ENCODE data around the gene CALCR. TPM values are rescaled to one million over a fixed set of nuclear protein-coding genes. Genes with fewer than 3 reads are reported as not detected.

Gene CALCR
- total RNA-seq, 2 experiments from 2014 or later = not detected

- no peak for TF ChIP-seq CTCF (IDR thresholded peaks at IDR 0.05)
- peaks cover 7% of the 10 kb centered on the region for H3K27me3 Mint-ChIP-seq
- H3K4me3 Mint-ChIP-seq = no peak overlapping the region
- H3K36me3 Mint-ChIP-seq (ENCODE audit: low read depth) = no peaks in the 10 kb centered on the region
- no peak overlapping the region for H3K27ac Mint-ChIP-seq
- no peaks in the 10 kb centered on the region for H3K9me3 Mint-ChIP-seq
- ATAC-seq (no peak), DNase-seq (no peak)
- H3K4me1 Mint-ChIP-seq (ENCODE audit: low read depth) = no peaks in the 10 kb centered on the region
- ChIA-PET POLR2A (no interaction called here), CTCF (no interaction called here)
- intact Hi-C loops (cut with micrococcal nuclease) = no loop called here
Measured at GRCh38 chr7:93566876-93567275, 7.6 kb downstream of the CALCR start.

- intact Hi-C loops (cut with micrococcal nuclease) = no loop called here
- Mint-ChIP-seq H3K27me3 (peaks cover 4% of the 10 kb centered on the region), H3K27ac (no peak overlapping the region), H3K9me3 (no peaks in the 10 kb centered on the region), H3K4me1 (ENCODE audit: low read depth) (no peaks in the 10 kb centered on the region), H3K4me3 (no peak overlapping the region), H3K36me3 (ENCODE audit: low read depth) (no peaks in the 10 kb centered on the region)
- ChIA-PET POLR2A (no interaction called here), CTCF (no interaction called here)
- no peak for DNase-seq
- no peak for ATAC-seq
- TF ChIP-seq CTCF (IDR thresholded peaks at IDR 0.05) = no peak
Measured at GRCh38 chr7:93563584-93563983, 10.9 kb downstream of the CALCR start.

GRCh38 chr7:93562936-93563335, 11.6 kb downstream of the CALCR start:
- Mint-ChIP-seq H3K4me1 (ENCODE audit: low read depth) (no peaks in the 10 kb centered on the region), H3K27me3 (peaks cover 4% of the 10 kb centered on the region), H3K9me3 (no peaks in the 10 kb centered on the region), H3K36me3 (ENCODE audit: low read depth) (no peaks in the 10 kb centered on the region), H3K4me3 (no peak overlapping the region), H3K27ac (no peak overlapping the region)
- ChIA-PET CTCF (interaction anchor here (1.6 to 1.7 kb wide), 2 partner anchors 12 to 14 kb away, joined by 3 to 9 read pairs; no protein-coding TSS in a partner anchor), POLR2A (no interaction called here)
- intact Hi-C loops (cut with micrococcal nuclease) = no loop called here
- DNase-seq (no peak), ATAC-seq (no peak)
- no peak for TF ChIP-seq CTCF (IDR thresholded peaks at IDR 0.05)

- H3K4me3 Mint-ChIP-seq = no peak overlapping the region
- no peak overlapping the region for H3K27ac Mint-ChIP-seq
- intact Hi-C loops (cut with micrococcal nuclease) = no loop called here
- no peaks in the 10 kb centered on the region for H3K9me3 Mint-ChIP-seq
- TF ChIP-seq CTCF (IDR thresholded peaks at IDR 0.05) = no peak
- no peaks in the 10 kb centered on the region for H3K4me1 Mint-ChIP-seq (ENCODE audit: low read depth)
- ChIA-PET POLR2A (no interaction called here), CTCF (interaction anchor here (1.6 to 1.7 kb wide), 2 partner anchors 11 to 13 kb away, joined by 3 to 9 read pairs; no protein-coding TSS in a partner anchor)
- H3K36me3 Mint-ChIP-seq (ENCODE audit: low read depth) = no peaks in the 10 kb centered on the region
- ATAC-seq = no peak
- DNase-seq = no peak
- peaks cover 4% of the 10 kb centered on the region for H3K27me3 Mint-ChIP-seq
Measured at GRCh38 chr7:93562106-93562505, 12.4 kb downstream of the CALCR start.

DNA sequence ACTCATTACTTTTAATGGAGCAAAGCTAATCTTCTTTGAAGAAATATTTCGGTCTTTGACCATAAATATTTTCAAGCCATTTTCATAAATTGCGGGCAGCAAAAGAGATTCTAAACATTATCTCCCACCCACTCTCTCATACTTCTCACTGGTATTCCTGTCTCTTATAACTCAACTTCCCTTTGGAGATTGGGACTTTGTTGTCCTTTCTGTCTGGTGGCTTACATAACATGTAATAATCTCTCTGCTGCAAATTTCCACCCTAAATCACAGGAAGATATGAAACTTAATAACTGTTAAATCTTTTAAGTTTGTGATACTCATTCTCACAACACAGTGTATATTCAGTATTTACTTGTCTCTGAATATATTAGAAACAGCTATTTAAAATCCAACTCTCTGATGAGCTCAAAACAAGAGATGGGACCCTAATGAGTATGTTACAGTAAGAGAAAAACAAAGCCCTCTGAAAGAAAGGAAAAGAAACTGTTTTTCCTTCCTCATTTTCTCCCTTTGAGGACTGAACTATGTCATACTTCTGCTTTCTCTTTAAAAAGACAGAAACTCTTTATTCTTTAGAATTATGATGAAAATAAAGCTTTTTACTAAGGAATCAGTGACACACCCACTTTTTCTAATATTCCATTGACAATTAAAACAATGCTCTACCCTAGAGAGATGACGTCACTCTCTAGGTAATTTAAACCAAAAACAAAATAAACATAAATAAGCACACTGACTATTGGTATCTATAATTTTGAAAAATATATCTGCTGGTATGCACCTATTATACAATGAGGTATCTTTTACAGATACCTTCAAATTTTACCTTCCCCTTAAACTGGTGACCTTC, 14.7 kb downstream of the CALCR start:
- intact Hi-C loops (cut with micrococcal nuclease) = no loop called here
- H3K27me3 Mint-ChIP-seq = peaks cover 4% of the 10 kb centered on the region
- CTCF ChIA-PET = interaction anchor here (0.8 to 1.3 kb wide), 2 partner anchors 9 to 13 kb away, joined by 3 read pairs; no protein-coding TSS in a partner anchor

More for the DNA sequence above, 14.7 kb downstream of the CALCR start:
- H3K4me1 Mint-ChIP-seq (ENCODE audit: low read depth) = no peaks in the 10 kb centered on the region
- H3K36me3 Mint-ChIP-seq (ENCODE audit: low read depth) = no peaks in the 10 kb centered on the region
- no peak for ATAC-seq
- POLR2A ChIA-PET = no interaction called here
- no peak overlapping the region for H3K4me3 Mint-ChIP-seq
- H3K27ac Mint-ChIP-seq = no peak overlapping the region
- no peak for TF ChIP-seq CTCF (IDR thresholded peaks at IDR 0.05)
- H3K9me3 Mint-ChIP-seq = no peaks in the 10 kb centered on the region
- no peak for DNase-seq
